GM18520 (cell line): Measurements from ENCODE around the gene FCMR.
"Not testable (repeated sequence)": the region's sequence is repeated elsewhere in the genome, so short reads cannot be mapped to it uniquely, and the experiment has no call there.

ENCODE experiments used
- ATAC-seq: cut with Tn5 transposase; IDR thresholded peaks from one replicate; pipeline ENCODE4 v1.9.1; 2021; ENCODE audit not compliant: unreplicated experiment

The FCMR gene

GRCh38 chr1:206924592-206925105 is 2.9 kb upstream of the FCMR start:
- ATAC-seq, result peak; percentile 5

DNA sequence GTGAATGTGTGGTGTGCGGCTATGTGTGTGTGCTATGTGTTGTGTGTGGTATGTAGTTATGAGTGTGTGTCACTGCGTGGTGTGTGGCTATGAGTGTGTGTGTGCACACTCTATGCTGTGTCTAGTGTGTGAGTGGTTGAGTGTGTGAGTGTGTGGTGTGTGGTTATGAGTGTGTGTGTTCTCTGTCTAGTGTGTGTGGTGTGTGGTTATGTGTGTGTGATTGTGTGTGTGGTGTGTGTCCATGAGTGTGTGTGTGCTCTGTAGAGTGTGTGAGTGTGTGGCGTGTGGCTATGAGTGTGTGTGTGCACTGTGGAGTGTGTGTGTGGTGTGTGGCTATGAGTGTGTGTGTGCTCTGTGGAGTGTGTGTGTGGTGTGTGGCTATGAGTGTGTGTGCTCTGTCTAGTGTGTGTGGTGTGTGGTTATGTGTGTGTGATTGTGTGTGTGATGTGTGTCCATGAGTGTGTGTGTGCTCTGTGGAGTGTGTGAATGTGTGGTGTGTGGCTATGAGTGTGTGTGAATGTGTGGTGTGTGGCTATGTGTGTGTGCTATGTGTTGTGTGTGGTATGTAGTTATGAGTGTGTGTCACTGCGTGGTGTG is 2.3 kb upstream of the FCMR start:
- ATAC-seq, result not testable (repeated sequence)

GRCh38 chr1:206923009-206923960 is 1.5 kb upstream of the FCMR start:
- ATAC-seq, result peak; percentile 28

- ATAC-seq, result no peak
Observed at GRCh38 chr1:206922524-206922923, 783 bp upstream of the FCMR start.

DNA sequence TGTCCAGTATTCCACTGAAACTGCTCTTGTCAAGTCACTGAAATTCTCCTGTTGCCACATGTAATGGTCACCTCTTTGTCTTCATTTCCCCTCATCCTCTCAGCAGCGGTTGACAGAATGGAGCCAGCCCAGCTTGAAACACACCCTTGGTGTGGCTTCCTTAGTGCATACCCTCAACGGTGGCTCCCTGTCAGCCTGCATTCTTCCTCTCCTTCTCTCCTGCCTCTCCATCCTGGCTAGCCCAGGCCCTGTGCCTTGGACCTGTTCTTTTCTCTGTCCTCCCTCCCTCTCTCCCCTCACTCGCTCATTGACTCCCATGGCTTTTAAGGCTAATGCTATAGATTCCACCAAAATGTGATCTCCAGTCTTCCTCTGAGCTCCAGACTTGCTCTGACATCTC is 3.7 kb downstream of the FCMR start:
- no peak for ATAC-seq

GRCh38 chr1:206916000-206916709 is 5.6 kb downstream of the FCMR start:
- ATAC-seq, result no peak

DNA sequence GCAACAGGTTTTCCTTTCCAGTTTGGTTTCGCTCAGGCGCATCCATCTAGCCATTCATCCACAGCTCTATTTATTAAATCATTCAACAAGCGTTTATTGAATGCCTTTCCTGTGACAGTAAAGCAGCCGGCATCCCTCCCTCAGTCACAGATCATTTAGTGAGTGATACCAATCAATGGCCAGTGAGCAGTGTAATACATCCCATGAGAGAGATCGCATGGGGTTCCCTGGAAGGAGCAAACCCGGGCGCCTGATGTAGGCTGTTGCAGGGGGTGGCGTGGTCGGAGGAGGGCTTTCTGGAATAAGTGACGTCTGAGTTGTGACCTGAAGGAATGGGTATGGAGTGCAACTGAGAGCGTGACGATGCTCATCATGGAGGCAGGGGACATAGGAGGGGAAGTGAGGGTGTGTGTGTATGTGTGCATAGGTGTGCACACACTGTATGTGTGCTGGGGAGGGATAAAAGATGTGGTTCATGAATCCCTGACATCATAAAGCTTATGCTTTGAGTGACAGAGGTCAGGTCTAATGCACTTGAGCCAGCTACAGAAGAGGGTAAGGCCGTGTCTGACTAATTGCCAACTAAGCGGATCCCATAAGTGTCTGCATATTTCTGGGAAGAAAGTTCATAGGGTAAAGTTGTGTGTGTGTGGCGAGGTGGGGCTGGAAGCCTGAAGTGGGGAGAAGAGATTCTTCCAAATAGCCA is 6.6 kb downstream of the FCMR start:
- no peak for ATAC-seq

- no peak for ATAC-seq
Observed at GRCh38 chr1:206913766-206914537, 7.8 kb downstream of the FCMR start.

- peak; percentile 44 for ATAC-seq
Observed at GRCh38 chr1:206912445-206913095, 9.2 kb downstream of the FCMR start.

DNA sequence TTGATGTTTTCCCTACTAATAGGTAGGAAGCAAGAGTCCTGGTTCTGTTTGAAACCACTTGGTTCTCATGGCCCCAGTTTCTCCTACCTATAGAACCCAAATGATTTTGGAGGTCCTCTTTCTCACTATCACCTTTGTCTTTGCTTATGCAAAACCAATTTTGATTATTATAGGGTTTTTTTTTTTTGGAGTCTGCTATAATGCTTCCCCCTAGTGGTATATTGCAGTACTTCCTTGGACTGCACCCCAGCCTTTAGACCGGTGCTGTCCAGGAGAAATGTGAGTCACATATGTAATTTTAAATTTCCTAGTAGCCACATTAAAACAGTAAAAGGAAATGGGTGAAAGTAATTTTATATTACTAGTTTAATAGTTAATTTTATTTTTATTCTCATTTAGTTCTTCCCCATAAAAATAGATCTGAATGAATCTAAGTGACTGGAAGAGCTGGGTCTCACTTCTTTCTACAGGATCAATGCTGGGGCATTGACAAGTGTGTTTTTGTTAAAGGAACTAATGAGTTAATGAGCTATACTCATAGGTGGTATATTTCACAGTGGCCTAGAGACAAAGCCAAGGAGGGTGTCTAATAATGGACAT is 10.6 kb downstream of the FCMR start:
- ATAC-seq, result no peak

DNA sequence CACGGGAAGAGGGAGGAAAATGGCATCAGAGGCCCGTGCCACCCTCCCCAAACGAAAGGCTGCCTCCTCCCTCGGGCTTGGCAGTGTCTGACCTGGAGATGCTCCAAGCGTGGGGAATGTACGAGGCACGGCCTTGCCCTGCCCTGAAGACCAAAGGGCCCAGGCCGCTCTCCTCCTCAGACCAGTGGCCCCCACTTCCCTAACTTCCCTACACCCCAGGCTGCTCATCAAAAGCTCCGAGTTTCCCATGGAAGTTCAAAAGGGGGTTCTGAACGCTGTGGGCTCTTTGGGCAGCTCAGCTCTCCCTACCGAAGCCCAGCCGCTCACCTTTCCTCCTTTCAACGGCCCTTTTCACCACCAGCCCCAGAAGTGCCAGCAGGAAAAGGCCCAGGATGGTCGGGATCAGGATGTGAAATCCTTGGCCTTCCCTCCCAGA is 11.8 kb downstream of the FCMR start:
- ATAC-seq, result no peak

GRCh38 chr1:206909161-206909882 is 12.4 kb downstream of the FCMR start:
- no peak for ATAC-seq

DNA sequence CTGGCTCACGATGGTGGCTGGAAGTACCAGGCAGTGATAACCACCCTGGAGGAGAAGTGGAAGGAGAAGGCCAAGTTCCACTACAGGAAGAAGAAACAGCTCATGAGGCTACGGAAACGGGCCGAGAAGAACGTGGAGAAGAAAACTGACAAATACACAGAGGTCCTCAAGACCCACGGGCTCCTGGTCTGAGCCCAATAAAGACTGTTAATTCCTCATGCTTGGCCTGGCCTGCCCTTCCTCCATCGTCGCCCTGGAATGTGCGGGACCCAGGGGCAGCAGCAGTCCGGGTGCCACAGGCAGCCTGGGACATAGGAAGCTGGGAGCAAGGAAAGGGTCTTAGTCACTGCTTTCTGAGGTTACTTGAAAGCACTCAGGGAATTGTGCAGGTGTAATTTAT is 13.7 kb downstream of the FCMR start:
- no peak for ATAC-seq

- no peak for ATAC-seq
Observed at GRCh38 chr1:206907304-206907991, 14.3 kb downstream of the FCMR start.

DNA sequence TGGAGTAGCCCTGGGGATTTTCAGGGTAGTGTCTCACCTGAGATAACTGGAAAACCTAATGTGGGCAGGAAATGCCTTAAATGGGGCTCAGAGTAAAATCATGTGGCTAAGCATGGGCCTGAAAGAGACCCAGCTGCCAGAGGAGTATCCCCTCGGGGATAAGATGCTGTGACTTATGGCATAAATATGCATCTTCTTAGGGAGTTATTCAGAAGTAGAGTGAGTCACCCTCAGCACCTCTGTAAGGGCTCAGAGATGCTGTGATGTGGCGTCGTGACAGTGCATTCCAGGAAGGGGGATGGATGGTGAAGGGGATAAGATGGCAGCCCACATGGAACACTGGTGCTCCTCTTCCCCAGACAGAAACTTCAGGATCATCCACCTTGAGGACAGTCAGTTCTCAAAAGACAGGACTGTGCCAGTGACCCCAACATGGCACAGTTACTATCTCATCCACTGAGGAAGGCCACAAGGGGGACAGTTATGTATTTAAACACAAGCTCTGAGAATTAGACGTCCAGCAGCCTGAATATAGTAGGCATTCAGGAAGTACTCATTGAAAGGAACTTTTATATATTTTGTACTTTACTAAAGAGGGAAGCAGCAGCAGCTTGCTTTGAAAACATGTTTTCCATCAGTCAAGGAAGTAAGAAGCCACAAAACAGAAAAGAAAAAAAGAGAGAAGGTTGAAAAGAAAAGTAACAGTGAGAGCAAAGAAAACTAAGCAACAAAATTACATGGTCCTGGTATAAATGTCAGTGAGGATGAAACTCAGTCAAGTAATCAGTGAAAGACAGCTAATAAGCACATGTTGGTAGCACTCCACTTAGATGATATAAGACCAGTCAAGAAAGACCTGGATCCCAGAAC is 16.2 kb downstream of the FCMR start:
- peak; percentile 84 for ATAC-seq

DNA sequence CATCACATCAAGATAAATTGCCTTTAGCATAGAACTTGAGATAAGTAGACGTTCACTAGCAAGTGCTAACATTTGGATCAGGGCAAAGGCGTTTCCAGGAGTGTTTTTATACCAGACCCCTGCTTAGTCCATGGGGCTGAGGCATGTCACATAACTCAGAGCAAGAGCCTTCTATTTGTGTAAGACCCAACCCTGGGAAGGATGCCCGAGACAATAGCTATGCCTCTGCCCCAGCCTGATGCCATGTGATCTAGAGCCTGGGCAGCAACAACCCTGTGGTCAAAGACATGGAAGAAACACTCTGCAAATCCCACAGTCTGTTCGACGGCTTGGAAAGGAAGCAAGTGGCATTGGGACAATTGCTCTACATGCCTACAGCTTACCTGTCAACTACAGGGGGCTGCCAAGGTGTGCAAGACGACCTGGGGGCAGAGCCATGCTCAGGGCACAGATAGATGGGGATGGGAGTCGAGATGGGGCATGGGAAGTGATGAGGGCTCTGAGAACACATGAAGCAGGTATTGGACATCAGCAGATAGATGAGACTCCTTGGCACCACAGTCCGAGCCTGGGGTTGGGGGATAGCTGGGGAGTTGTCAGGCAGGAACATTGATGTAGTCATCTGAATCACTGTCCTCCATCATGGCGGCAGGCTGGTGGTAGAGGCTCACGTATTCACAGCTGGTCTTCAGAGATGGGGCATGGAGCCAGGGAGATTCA is 17.2 kb downstream of the FCMR start:
- ATAC-seq, result no peak
